ENCODE results near the gene ANXA4. TPM values are rescaled to one million over a fixed set of nuclear protein-coding genes. Genes with fewer than 3 reads are reported as not detected.
"Not testable (repeated sequence)": the region's sequence is repeated elsewhere in the genome, so short reads cannot be mapped to it uniquely, and the experiment has no call there.

The ANXA4 gene
- total and polyA plus RNA-seq, 2 experiments from 2014 or later, result 6.7 to 11.5 TPM

- H3K4me1 Mint-ChIP-seq, result peaks cover 19% of the 10 kb centered on the region
- not testable (repeated sequence) for DNase-seq (ENCODE audit: low spot score); H3K27me3 ChIP-seq (ENCODE audit: insufficient read depth); ATAC-seq; H3K36me3 ChIP-seq (ENCODE audit: insufficient read depth); H3K27ac ChIP-seq (ENCODE audit: low read depth); H2AFZ ChIP-seq; H3K27ac Mint-ChIP-seq; H3K9me3 Mint-ChIP-seq; H3K9me2 ChIP-seq (ENCODE audit: insufficient read depth); H3F3A ChIP-seq (replicated peaks; ENCODE audit: low read depth); H3K27me3 Mint-ChIP-seq (ENCODE audit: insufficient read depth, low read depth, poor library complexity); H3K36me3 Mint-ChIP-seq (ENCODE audit: low read depth)
- H3K4me3 Mint-ChIP-seq, result peak overlapping the region; percentile 82
- H3K4me2 ChIP-seq, result peak overlapping the region; percentile 97
- H3K4me3 ChIP-seq, result peak overlapping the region; percentile 66
- peaks cover 20% of the 10 kb centered on the region for H4K20me1 ChIP-seq (replicated peaks; ENCODE audit: insufficient read depth)
- H3K79me2 ChIP-seq (replicated peaks; ENCODE audit: insufficient read depth), result peaks cover 57% of the 10 kb centered on the region
- H3K4me1 ChIP-seq (ENCODE audit: insufficient read depth), result peaks cover 17% of the 10 kb centered on the region
Measured at GRCh38 chr2:69830906-69831241, 88.9 kb downstream of the ANXA4 start.

DNA sequence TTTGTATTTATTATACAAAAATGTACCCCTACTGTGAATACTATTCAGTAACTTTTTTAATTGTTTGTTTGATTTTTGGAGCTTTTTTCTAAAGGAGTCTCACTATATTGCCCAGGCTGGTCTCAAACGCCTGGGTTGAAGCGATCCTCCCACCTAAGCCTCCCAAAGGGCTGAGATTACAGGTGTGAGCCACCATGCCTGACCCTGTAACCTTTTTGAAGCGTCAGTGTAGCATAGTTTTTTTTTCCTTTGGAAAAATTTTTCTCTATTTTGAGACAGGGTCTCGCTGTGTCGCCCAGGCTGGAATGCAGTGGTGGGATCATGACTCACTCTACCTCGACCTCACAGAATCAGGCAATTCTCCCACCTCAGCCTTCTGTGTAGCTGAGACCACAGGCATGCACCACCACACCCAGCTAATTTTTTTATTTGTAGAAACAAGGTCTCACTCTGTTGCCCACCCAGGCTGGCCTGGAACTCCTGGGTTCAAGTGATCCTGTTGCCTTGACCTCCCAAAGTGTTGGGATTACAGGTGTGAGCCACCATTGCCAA, 89.5 kb downstream of the ANXA4 start:
- peaks cover 10% of the 10 kb centered on the region; the same call in 1 of the 2 replicates for H3K36me3 ChIP-seq (ENCODE audit: insufficient read depth)
- peaks cover 63% of the 10 kb centered on the region for H3K79me2 ChIP-seq (replicated peaks; ENCODE audit: insufficient read depth)
- peaks cover 17% of the 10 kb centered on the region for H3K4me1 ChIP-seq (ENCODE audit: insufficient read depth)
- no peaks in the 10 kb centered on the region for H3K9me2 ChIP-seq (ENCODE audit: insufficient read depth)
- Mint-ChIP-seq H3K36me3 (ENCODE audit: low read depth) (peaks cover 3% of the 10 kb centered on the region; the same call in 2 of the 3 replicates), H3K4me3 (peak overlapping the region; percentile 47), H3K27me3 (ENCODE audit: insufficient read depth, low read depth, poor library complexity) (peaks cover 9% of the 10 kb centered on the region), H3K9me3 (no peaks in the 10 kb centered on the region), H3K4me1 (peaks cover 23% of the 10 kb centered on the region), H3K27ac (no peak overlapping the region)
- DNase-seq (ENCODE audit: low spot score), result no peak
- H4K20me1 ChIP-seq (replicated peaks; ENCODE audit: insufficient read depth), result peaks cover 20% of the 10 kb centered on the region
- H3K27me3 ChIP-seq (ENCODE audit: insufficient read depth), result no peaks in the 10 kb centered on the region
- peak overlapping the region; percentile 66 for H3K4me3 ChIP-seq
- no peak for ATAC-seq
- H2AFZ ChIP-seq, result no peak overlapping the region
- H3K27ac ChIP-seq (ENCODE audit: low read depth), result no peak overlapping the region
- no peaks in the 10 kb centered on the region; the same call in 1 of the 2 replicates for H3F3A ChIP-seq (replicated peaks; ENCODE audit: low read depth)
- H3K4me2 ChIP-seq, result peak overlapping the region; percentile 97
- no peak for TF ChIP-seq ZNF462 (CRISPR knock-in tag; IDR thresholded peaks at IDR 0.05)
- no peak for TF ChIP-seq ZNF331 (CRISPR knock-in tag; IDR thresholded peaks at IDR 0.05; ENCODE audit: low read depth)
- TF ChIP-seq POLR2AphosphoS5 (IDR thresholded peaks at IDR 0.05; ENCODE audit: low read depth), result no peak
- no peak for TF ChIP-seq EZH2phosphoT487 (IDR thresholded peaks at IDR 0.05; ENCODE audit: unreplicated experiment)
- TF ChIP-seq, protein P1, sequence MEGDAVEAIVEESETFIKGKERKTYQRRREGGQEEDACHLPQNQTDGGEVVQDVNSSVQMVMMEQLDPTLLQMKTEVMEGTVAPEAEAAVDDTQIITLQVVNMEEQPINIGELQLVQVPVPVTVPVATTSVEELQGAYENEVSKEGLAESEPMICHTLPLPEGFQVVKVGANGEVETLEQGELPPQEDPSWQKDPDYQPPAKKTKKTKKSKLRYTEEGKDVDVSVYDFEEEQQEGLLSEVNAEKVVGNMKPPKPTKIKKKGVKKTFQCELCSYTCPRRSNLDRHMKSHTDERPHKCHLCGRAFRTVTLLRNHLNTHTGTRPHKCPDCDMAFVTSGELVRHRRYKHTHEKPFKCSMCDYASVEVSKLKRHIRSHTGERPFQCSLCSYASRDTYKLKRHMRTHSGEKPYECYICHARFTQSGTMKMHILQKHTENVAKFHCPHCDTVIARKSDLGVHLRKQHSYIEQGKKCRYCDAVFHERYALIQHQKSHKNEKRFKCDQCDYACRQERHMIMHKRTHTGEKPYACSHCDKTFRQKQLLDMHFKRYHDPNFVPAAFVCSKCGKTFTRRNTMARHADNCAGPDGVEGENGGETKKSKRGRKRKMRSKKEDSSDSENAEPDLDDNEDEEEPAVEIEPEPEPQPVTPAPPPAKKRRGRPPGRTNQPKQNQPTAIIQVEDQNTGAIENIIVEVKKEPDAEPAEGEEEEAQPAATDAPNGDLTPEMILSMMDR (conservative IDR thresholded peaks at IDR 0.05; ENCODE audit: low read depth in 2 of 2), result no peak
- no peak for TF ChIP-seq STAT1 (IDR thresholded peaks at IDR 0.05; ENCODE audit: unreplicated experiment)
- TF ChIP-seq JUNB (IDR thresholded peaks at IDR 0.05; ENCODE audit: unreplicated experiment), result no peak
- no peak for TF ChIP-seq ZNF114 (CRISPR knock-in tag; IDR thresholded peaks at IDR 0.05)
- TF ChIP-seq EZH2 (IDR thresholded peaks at IDR 0.05; ENCODE audit: low read depth, unreplicated experiment), result no peak
- no peak for TF ChIP-seq CREB1 (CRISPR knock-in tag; IDR thresholded peaks at IDR 0.05; ENCODE audit: low read depth)
- TF ChIP-seq REST (IDR thresholded peaks at IDR 0.05; ENCODE audit: unreplicated experiment), result no peak
